CD14-positive monocyte (primary cell): Measurements from ENCODE around the gene PDF. TPM values are rescaled to one million over a fixed set of nuclear protein-coding genes. Genes with fewer than 3 reads are reported as not detected.

Experiments used
- DNase-seq, 3 donors: peaks; one replicate each; pipeline ENCODE4 v3.0.0-alpha.2; 2011 to 2022
- H2AFZ ChIP-seq: 2 replicates; pipeline ENCODE4 v1.6.0; 2012; ENCODE audit warnings: mild to moderate bottlenecking, low read depth, low read length, inconsistent platforms; ENCODE audit not compliant: insufficient read depth, poor library complexity, severe bottlenecking
- H3K27ac ChIP-seq, 2 donors: 1 replicate in 1 of 2; 2 replicates in 1 of 2; pipeline ENCODE4 v1.5.1; 2012 to 2013; ENCODE audit warnings: low read length in 2 of 2, control low read depth in 1 of 2, inconsistent platforms in 1 of 2, low read depth in 1 of 2, mild to moderate bottlenecking in 1 of 2
- H3K27me3 ChIP-seq, 2 donors: one replicate each; pipeline versions ENCODE4 v1.6.0 to v1.6.1; 2011 to 2013; ENCODE audit warnings: low read length in 2 of 2; ENCODE audit not compliant: control insufficient read depth in 2 of 2, insufficient read depth in 2 of 2
- H3K36me3 ChIP-seq, 2 donors: replicated peaks in 1 of 2; 1 replicate in 1 of 2; 2 replicates in 1 of 2; pipeline versions ENCODE4 v1.5.1 to v1.6.1; 2012 to 2013; ENCODE audit warnings: low read length in 2 of 2, control low read depth in 1 of 2, inconsistent platforms in 1 of 2, mild to moderate bottlenecking in 1 of 2; ENCODE audit not compliant: insufficient read depth in 2 of 2, control insufficient read depth in 1 of 2
- H3K4me1 ChIP-seq, 2 donors: 1 replicate in 1 of 2; 2 replicates in 1 of 2; pipeline versions ENCODE4 v1.5.1 to v1.6.1; 2012 to 2013; ENCODE audit warnings: low read length in 2 of 2, control low read depth in 1 of 2, inconsistent platforms in 1 of 2, mild to moderate bottlenecking in 1 of 2, moderate library complexity in 1 of 2; ENCODE audit not compliant: insufficient read depth in 2 of 2, control insufficient read depth in 1 of 2
- H3K4me2 ChIP-seq: replicated peaks from 2 replicates; pipeline ENCODE3; 2012; ENCODE audit warnings: low read length, moderate library complexity, mild to moderate bottlenecking; ENCODE audit not compliant: poor library complexity, severe bottlenecking; ENCODE audit errors: extremely low read depth
- H3K4me3 ChIP-seq, 3 experiments: fragments of 200-600 bp in 1 of 3; sonication (generic) in 1 of 3; replicated peaks in 1 of 3; 1 replicate in 2 of 3; 2 replicates in 1 of 3; pipeline ENCODE4 v1.5.1; 2011 to 2013; ENCODE audit warnings: low read length in 3 of 3, mild to moderate bottlenecking in 3 of 3, control low read depth in 2 of 3, low read depth in 2 of 3, inconsistent platforms in 1 of 3, moderate library complexity in 1 of 3
- H3K79me2 ChIP-seq: 2 replicates; pipeline ENCODE4 v1.6.0; 2012; ENCODE audit warnings: mild to moderate bottlenecking, control low read depth, inconsistent platforms, low read length, moderate library complexity; ENCODE audit not compliant: insufficient read depth
- H3K9ac ChIP-seq: 2 replicates; pipeline ENCODE4 v1.6.0; 2017; ENCODE audit warnings: low read length, mild to moderate bottlenecking; ENCODE audit not compliant: insufficient read depth, poor library complexity, severe bottlenecking
- H3K9me3 ChIP-seq, 2 donors: replicated peaks in 1 of 2; 1 replicate in 1 of 2; 2 replicates in 1 of 2; pipeline versions ENCODE4 v1.5.1 to v1.6.1; 2012 to 2013; ENCODE audit warnings: low read length in 2 of 2, control low read depth in 1 of 2; ENCODE audit not compliant: control insufficient read depth in 1 of 2, insufficient read depth in 1 of 2
- H4K20me1 ChIP-seq: 2 replicates; pipeline ENCODE4 v1.6.0; 2012; ENCODE audit warnings: mild to moderate bottlenecking, low read length, control low read depth, moderate library complexity; ENCODE audit not compliant: insufficient read depth
- H3K27ac Mint-ChIP-seq, 7 donors: one replicate each; pipeline ENCODE4 v1.8.0; 2020; ENCODE audit warnings: mild to moderate bottlenecking in 7 of 7, mixed read lengths in 7 of 7, moderate library complexity in 6 of 7, inconsistent platforms in 2 of 7
- H3K27me3 Mint-ChIP-seq, 3 donors: one replicate each; pipeline ENCODE4 v1.8.0; 2021 to 2022; ENCODE audit warnings: low read depth in 3 of 3, mild to moderate bottlenecking in 3 of 3, mixed read lengths in 3 of 3, moderate library complexity in 3 of 3, inconsistent platforms in 1 of 3
- H3K36me3 Mint-ChIP-seq, 2 donors: one replicate each; pipeline ENCODE4 v1.8.0; 2020; ENCODE audit warnings: mixed read lengths in 2 of 2, inconsistent platforms in 1 of 2, mild to moderate bottlenecking in 1 of 2
- H3K4me1 Mint-ChIP-seq: one replicate; pipeline ENCODE4 v1.8.0; 2020; ENCODE audit warnings: mild to moderate bottlenecking, mixed read lengths
- H3K4me3 Mint-ChIP-seq, 2 donors: one replicate each; pipeline ENCODE4 v1.8.0; 2020; ENCODE audit warnings: mild to moderate bottlenecking in 2 of 2, mixed read lengths in 2 of 2, moderate library complexity in 1 of 2
- H3K9me3 Mint-ChIP-seq, 7 donors: one replicate each; pipeline ENCODE4 v1.8.0; 2020 to 2022; ENCODE audit warnings: mixed read lengths in 7 of 7, mild to moderate bottlenecking in 6 of 7, moderate library complexity in 6 of 7, inconsistent platforms in 2 of 7
- WGBS: methylation state at CpG from one replicate; pipeline ENCODE4 v1.1.5; 2013; ENCODE audit warnings: missing lambda C conversion rate; ENCODE audit not compliant: insufficient coverage; 5-methylcytosine and 5-hydroxymethylcytosine counted together
- intact Hi-C, 2 donors: fragments of 100-400 bp; cut with micrococcal nuclease; formaldehyde crosslinking; loops; one replicate each; pipeline versions ENCODE4 v1.15.0 to v1.15.1; 2023
- polyA plus RNA-seq, 3 donors: library from polyadenylated mRNA; depleted of rRNA in 1 of 3; unstranded in 2 of 3; stranded (reverse) in 1 of 3; fragments of 300-500 nt in 2 of 3; fragments of >200 nt in 1 of 3; fragmentation: Illumina TruSeq in 2 of 3; gene quantifications; 1 replicate in 2 of 3; 2 replicates in 1 of 3; pipeline ENCODE4 v1.2.3, GENCODE V29; 2012 to 2021
- TF ChIP-seq, protein P1 (sequence below): fragments of 200-600 bp; IDR thresholded peaks from one replicate; pipeline ENCODE4 v1.8.0; 2022; ENCODE audit warnings: antibody characterized with exemption, mild to moderate bottlenecking

PDF gene
- polyA plus RNA-seq, 3 donors: 2.3 to 7.2 (median 4.2) TPM

GRCh38 chr16:69323415-69323814, 7.0 kb downstream of the PDF start:
- peak overlapping the region in 1 of 7 donors; percentile 15 for H3K27ac Mint-ChIP-seq
- WGBS: 94% methylated on average over 10 of the region's 14 CpGs

GRCh38 chr16:69322343-69322742, 8.0 kb downstream of the PDF start:
- no peak for DNase-seq
- Histone ChIP-seq H3K9ac (no peak overlapping the region), H3K4me2 (no peak overlapping the region), H3K36me3 (peaks cover 81 to 96% of the 10 kb centered on the region in 2 donors), H3K79me2 (peaks cover 61% of the 10 kb centered on the region), H3K27me3 (no peaks in the 10 kb centered on the region), H3K4me3 (no peak overlapping the region), H3K9me3 (no peaks in the 10 kb centered on the region), H4K20me1 (peaks cover 87% of the 10 kb centered on the region), H3K27ac (no peak overlapping the region), H2AFZ (no peak overlapping the region), H3K4me1 (no peaks in the 10 kb centered on the region)
- peaks cover 79 to 98% of the 10 kb centered on the region in 2 donors for H3K36me3 Mint-ChIP-seq
- WGBS: 95% methylated on average over 6 of the region's 7 CpGs
- no peak overlapping the region for H3K4me3 Mint-ChIP-seq
- peaks cover 0 to 1% (median 0%) of the 10 kb centered on the region in 3 donors for H3K27me3 Mint-ChIP-seq
- H3K9me3 Mint-ChIP-seq: no peaks in the 10 kb centered on the region
- intact Hi-C loops: no loop called here
- TF ChIP-seq, protein P1, sequence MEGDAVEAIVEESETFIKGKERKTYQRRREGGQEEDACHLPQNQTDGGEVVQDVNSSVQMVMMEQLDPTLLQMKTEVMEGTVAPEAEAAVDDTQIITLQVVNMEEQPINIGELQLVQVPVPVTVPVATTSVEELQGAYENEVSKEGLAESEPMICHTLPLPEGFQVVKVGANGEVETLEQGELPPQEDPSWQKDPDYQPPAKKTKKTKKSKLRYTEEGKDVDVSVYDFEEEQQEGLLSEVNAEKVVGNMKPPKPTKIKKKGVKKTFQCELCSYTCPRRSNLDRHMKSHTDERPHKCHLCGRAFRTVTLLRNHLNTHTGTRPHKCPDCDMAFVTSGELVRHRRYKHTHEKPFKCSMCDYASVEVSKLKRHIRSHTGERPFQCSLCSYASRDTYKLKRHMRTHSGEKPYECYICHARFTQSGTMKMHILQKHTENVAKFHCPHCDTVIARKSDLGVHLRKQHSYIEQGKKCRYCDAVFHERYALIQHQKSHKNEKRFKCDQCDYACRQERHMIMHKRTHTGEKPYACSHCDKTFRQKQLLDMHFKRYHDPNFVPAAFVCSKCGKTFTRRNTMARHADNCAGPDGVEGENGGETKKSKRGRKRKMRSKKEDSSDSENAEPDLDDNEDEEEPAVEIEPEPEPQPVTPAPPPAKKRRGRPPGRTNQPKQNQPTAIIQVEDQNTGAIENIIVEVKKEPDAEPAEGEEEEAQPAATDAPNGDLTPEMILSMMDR: no peak
- peaks cover 12% of the 10 kb centered on the region for H3K4me1 Mint-ChIP-seq
- peak overlapping the region in 1 of 7 donors; percentile 13 for H3K27ac Mint-ChIP-seq

More at GRCh38 chr16:69323415-69323814, 7.0 kb downstream of the PDF start:
- Histone ChIP-seq H2AFZ (no peak overlapping the region), H3K9me3 (no peaks in the 10 kb centered on the region), H3K4me2 (no peak overlapping the region), H3K4me3 (no peak overlapping the region), H3K79me2 (peaks cover 66% of the 10 kb centered on the region), H3K4me1 (peaks cover 0 to 3% of the 10 kb centered on the region in 2 donors), H3K27ac (no peak overlapping the region), H3K27me3 (no peaks in the 10 kb centered on the region), H3K9ac (no peak overlapping the region), H3K36me3 (peaks cover 76 to 89% of the 10 kb centered on the region in 2 donors), H4K20me1 (peaks cover 83% of the 10 kb centered on the region)
- DNase-seq: no peak
- TF ChIP-seq, protein P1: no peak
- intact Hi-C loops: no loop called here
- Mint-ChIP-seq H3K4me3 (no peak overlapping the region), H3K9me3 (no peaks in the 10 kb centered on the region), H3K4me1 (peaks cover 16% of the 10 kb centered on the region), H3K27me3 (peaks cover 0 to 1% (median 0%) of the 10 kb centered on the region in 3 donors), H3K36me3 (peaks cover 73 to 94% of the 10 kb centered on the region in 2 donors)
